K562 (cell line): Measurements from ENCODE around the gene RNLS.

Experiments used
- CTCF ChIP-seq, 3 experiments: IDR thresholded peaks in 2 of 3; conservative IDR thresholded peaks in 1 of 3; 2 replicates each; pipeline ENCODE4 v1.5.1; 2011 to 2012; ENCODE audit warnings: low read length in 3 of 3, mild to moderate bottlenecking in 3 of 3, control low read depth in 2 of 3, improper control_type of control experiment in 1 of 3, inconsistent platforms in 1 of 3, low read depth in 1 of 3, mixed read lengths in 1 of 3, moderate library complexity in 1 of 3; ENCODE audit not compliant: insufficient read depth in 2 of 3
- GTF2E2 ChIP-seq: fragments of 200-800 bp; sonication (Bioruptor generic); IDR thresholded peaks from 2 replicates; pipeline ENCODE4 v1.6.1; 2016; ENCODE audit warnings: missing genetic modification characterization, missing compliant biosample characterization
- HDAC6 ChIP-seq: IDR thresholded peaks from 2 replicates; pipeline ENCODE4 v1.6.1; 2012; ENCODE audit warnings: low read depth, mild to moderate bottlenecking, control low read depth, inconsistent platforms, low read length, moderate library complexity
- RBM22 ChIP-seq: fragments of 200-400 bp; formaldehyde crosslinking; IDR thresholded peaks from 2 replicates; pipeline ENCODE4 v1.6.1; 2018; ENCODE audit warnings: low read length, low read depth; ENCODE audit not compliant: poor library complexity, severe bottlenecking
- SETDB1 ChIP-seq: IDR thresholded peaks from one replicate; pipeline ENCODE4 v1.6.1; 2012; ENCODE audit warnings: low read length, control low read depth, inconsistent platforms
- USF1 ChIP-seq: sonication (generic); formaldehyde crosslinking; IDR thresholded peaks from 2 replicates; pipeline ENCODE4 v1.9.0; 2022; ENCODE audit warnings: mild to moderate bottlenecking, missing genetic modification reagents
- YBX1 ChIP-seq: fragments of 450-650 bp; IDR thresholded peaks from 2 replicates; pipeline ENCODE4 v1.7.1; 2016; ENCODE audit warnings: mild to moderate bottlenecking

GRCh38 chr10:88490231-88490980 lies 92.7 kb downstream of the RNLS start:
- no peak for TF ChIP-seq RBM22
- no peak for TF ChIP-seq CTCF (IDR thresholded peaks at IDR 0.05 in 2 of 3, conservative IDR thresholded peaks at IDR 0.05 in 1 of 3; ENCODE audit: insufficient read depth in 2 of 3, low read depth in 1 of 3, low read length in 3 of 3)
- TF ChIP-seq YBX1: no peak
- no peak for TF ChIP-seq GTF2E2 (tag)
- no peak for TF ChIP-seq HDAC6
- no peak for TF ChIP-seq USF1 (CRISPR knock-in tag)
- no peak for TF ChIP-seq SETDB1
